Activated CD8-positive, alpha-beta memory T cell treated with anti-CD3 and anti-CD28 coated beads, Interleukin-2, amount 10 ng/mL, durations not matched to agents 7 days and 5 days (primary cell): ENCODE results near the gene SLC22A5. TPM values are rescaled to one million over a fixed set of nuclear protein-coding genes. Genes with fewer than 3 reads are reported as not detected.

Source experiments
- ATAC-seq: fragments of 150-1000 bp; cut with Tn5 transposase; one replicate; pipeline ENCODE4 v1.10.0; 2021; ENCODE audit warnings: moderate library complexity
- CTCF ChIA-PET: fragments of 350-600 bp; sonication (Branson Sonifier 250); formaldehyde crosslinking; loops from one replicate; lab custom pipeline; 2021; ENCODE audit warnings: antibody characterized with exemption; lab: Charles Lee
- DNase-seq: peaks from one replicate; pipeline ENCODE4 v3.0.0-alpha.2; 2020
- H3K27ac Mint-ChIP-seq: one replicate; pipeline ENCODE4 v1.8.0; 2021; ENCODE audit warnings: mild to moderate bottlenecking, mixed read lengths
- H3K27me3 Mint-ChIP-seq: one replicate; pipeline ENCODE4 v1.8.0; 2021; ENCODE audit warnings: mixed read lengths
- H3K36me3 Mint-ChIP-seq: one replicate; pipeline ENCODE4 v1.8.0; 2021; ENCODE audit warnings: mild to moderate bottlenecking, mixed read lengths
- H3K4me1 Mint-ChIP-seq: one replicate; pipeline ENCODE4 v1.8.0; 2021; ENCODE audit warnings: mixed read lengths
- H3K4me3 Mint-ChIP-seq: one replicate; pipeline ENCODE4 v1.8.0; 2021; ENCODE audit warnings: mild to moderate bottlenecking, moderate library complexity, mixed read lengths
- H3K9me3 Mint-ChIP-seq: one replicate; pipeline ENCODE4 v1.8.0; 2022; ENCODE audit warnings: low read depth, mixed read lengths
- total RNA-seq, 2 experiments: library from RNA; stranded (reverse); gene quantifications; one replicate each; pipeline ENCODE4 v1.2.3, GENCODE V29; 2021

SLC22A5 gene
- total RNA-seq, 2 experiments from 2014 or later = 3.9 to 4.5 TPM

DNA sequence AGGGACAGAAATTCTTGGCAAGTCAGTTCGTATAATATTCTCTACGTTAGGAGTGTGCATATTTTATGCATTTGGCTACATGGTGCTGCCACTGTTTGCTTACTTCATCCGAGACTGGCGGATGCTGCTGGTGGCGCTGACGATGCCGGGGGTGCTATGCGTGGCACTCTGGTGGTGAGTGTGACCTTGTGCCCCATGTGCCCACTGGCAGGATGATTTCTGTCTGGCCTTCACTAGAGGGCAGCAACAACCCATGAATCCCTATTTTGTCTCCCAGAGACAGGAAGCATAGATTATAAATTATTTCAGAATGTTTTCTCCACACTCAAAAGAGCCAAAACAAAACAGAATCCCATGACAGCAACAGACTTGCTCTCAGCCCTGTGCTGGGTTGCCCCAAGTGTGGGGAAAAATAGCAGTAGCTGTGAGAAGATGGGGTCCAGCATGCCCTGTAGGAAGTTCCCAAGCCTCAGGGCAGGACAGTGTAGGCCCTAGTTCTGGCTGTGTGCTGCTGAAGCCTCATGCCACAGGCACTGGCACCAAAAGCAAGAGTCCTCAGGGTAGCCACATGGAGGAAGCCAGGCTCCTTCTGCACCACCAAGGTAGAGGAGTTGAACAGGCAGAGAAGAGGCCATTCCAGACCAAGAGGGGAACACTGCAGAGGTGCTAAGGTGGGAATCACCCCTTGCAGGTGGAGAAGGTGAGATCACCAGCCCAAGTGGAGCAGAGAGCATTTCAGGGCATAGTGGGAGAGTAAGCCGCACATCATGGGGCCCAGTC, 16.0 kb downstream of the SLC22A5 start:
- Mint-ChIP-seq H3K27me3 (no peaks in the 10 kb centered on the region), H3K36me3 (no peaks in the 10 kb centered on the region), H3K27ac (peak overlapping the region; percentile 82), H3K4me3 (no peak overlapping the region), H3K9me3 (no peaks in the 10 kb centered on the region), H3K4me1 (peaks cover 47% of the 10 kb centered on the region)
- peak; percentile 76 for DNase-seq
- CTCF ChIA-PET = interaction anchor here (1.0 to 10.7 kb wide), 28 partner anchors 10 to 478 kb away, joined by 3 to 328 read pairs (median 6); partner anchors contain the start of genes IRF1 and SLC22A4
- ATAC-seq = peak; percentile 60

- H3K4me3 Mint-ChIP-seq = no peak overlapping the region
- no peaks in the 10 kb centered on the region for H3K9me3 Mint-ChIP-seq
- H3K36me3 Mint-ChIP-seq = no peaks in the 10 kb centered on the region
- ATAC-seq = peak; percentile 96
- peak overlapping the region; percentile 69 for H3K27ac Mint-ChIP-seq
- H3K27me3 Mint-ChIP-seq = no peaks in the 10 kb centered on the region
- DNase-seq = peak; percentile 88
- peaks cover 50% of the 10 kb centered on the region for H3K4me1 Mint-ChIP-seq
- CTCF ChIA-PET = interaction anchor here (0.6 to 10.7 kb wide), 45 partner anchors 9 to 477 kb away, joined by 3 to 328 read pairs (median 5); partner anchors contain the start of genes IRF1, SLC22A4 and SLC22A5
Observed at GRCh38 chr5:132386644-132387286, 17.3 kb downstream of the SLC22A5 start.

GRCh38 chr5:132387640-132388117, 18.2 kb downstream of the SLC22A5 start:
- Mint-ChIP-seq H3K36me3 (no peaks in the 10 kb centered on the region), H3K4me3 (no peak overlapping the region), H3K27ac (no peak overlapping the region), H3K4me1 (peaks cover 50% of the 10 kb centered on the region), H3K27me3 (no peaks in the 10 kb centered on the region), H3K9me3 (no peaks in the 10 kb centered on the region)
- no peak for ATAC-seq
- CTCF ChIA-PET = interaction anchor here (1.1 to 10.7 kb wide), 17 partner anchors 10 to 439 kb away, joined by 3 to 328 read pairs (median 7); partner anchors contain the start of gene IRF1
- no peak for DNase-seq

- CTCF ChIA-PET = interaction anchor here (1.1 to 10.7 kb wide), 9 partner anchors 38 to 434 kb away, joined by 3 to 328 read pairs (median 5); partner anchors contain the start of gene IRF1
- no peak overlapping the region for H3K27ac Mint-ChIP-seq
- peaks cover 56% of the 10 kb centered on the region for H3K4me1 Mint-ChIP-seq
- H3K9me3 Mint-ChIP-seq = no peaks in the 10 kb centered on the region
- no peaks in the 10 kb centered on the region for H3K27me3 Mint-ChIP-seq
- H3K4me3 Mint-ChIP-seq = no peak overlapping the region
- no peak for DNase-seq
- ATAC-seq = no peak
- no peaks in the 10 kb centered on the region for H3K36me3 Mint-ChIP-seq
Observed at GRCh38 chr5:132388244-132389050, 18.9 kb downstream of the SLC22A5 start.

DNA sequence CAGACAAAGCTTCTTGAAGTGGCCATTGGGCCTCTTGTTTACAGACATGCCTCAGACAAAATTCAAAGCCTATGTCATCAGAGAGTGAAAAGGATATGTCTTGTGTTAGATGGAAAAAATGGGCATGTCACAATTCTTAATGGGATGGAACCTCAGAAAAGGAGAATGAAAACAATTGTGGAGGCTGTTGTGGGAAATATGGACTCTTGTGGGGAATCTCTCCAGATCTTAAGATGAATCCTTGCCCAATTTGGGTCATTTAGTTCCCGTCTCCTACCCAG, 19.5 kb downstream of the SLC22A5 start:
- H3K27me3 Mint-ChIP-seq = no peaks in the 10 kb centered on the region
- CTCF ChIA-PET = interaction anchor here (1.3 to 10.7 kb wide), 3 partner anchors 38 to 112 kb away, joined by 3 to 328 read pairs (median 5); no protein-coding TSS in a partner anchor
- no peaks in the 10 kb centered on the region for H3K36me3 Mint-ChIP-seq
- ATAC-seq (no peak), DNase-seq (no peak)
- H3K4me3 Mint-ChIP-seq = no peak overlapping the region
- peaks cover 56% of the 10 kb centered on the region for H3K4me1 Mint-ChIP-seq
- H3K9me3 Mint-ChIP-seq = no peaks in the 10 kb centered on the region
- H3K27ac Mint-ChIP-seq = no peak overlapping the region

- Mint-ChIP-seq H3K4me1 (peaks cover 56% of the 10 kb centered on the region), H3K27me3 (no peaks in the 10 kb centered on the region), H3K9me3 (no peaks in the 10 kb centered on the region), H3K36me3 (no peaks in the 10 kb centered on the region), H3K27ac (peak overlapping the region; percentile 1), H3K4me3 (no peak overlapping the region)
- DNase-seq (peak; percentile 50), ATAC-seq (no peak)
- CTCF ChIA-PET = interaction anchor here (0.7 to 10.7 kb wide), 6 partner anchors 9 to 431 kb away, joined by 3 to 328 read pairs (median 4); no protein-coding TSS in a partner anchor
Observed at GRCh38 chr5:132389585-132390286, 20.2 kb downstream of the SLC22A5 start.

GRCh38 chr5:132391247-132391646, 21.7 kb downstream of the SLC22A5 start:
- Mint-ChIP-seq H3K9me3 (no peaks in the 10 kb centered on the region), H3K4me3 (no peak overlapping the region), H3K27me3 (no peaks in the 10 kb centered on the region), H3K4me1 (peaks cover 52% of the 10 kb centered on the region), H3K36me3 (peaks cover 11% of the 10 kb centered on the region), H3K27ac (no peak overlapping the region)
- CTCF ChIA-PET = interaction anchor here (0.5 to 10.7 kb wide), 6 partner anchors 10 to 429 kb away, joined by 3 to 328 read pairs (median 4); no protein-coding TSS in a partner anchor
- DNase-seq = no peak
- no peak for ATAC-seq

DNA sequence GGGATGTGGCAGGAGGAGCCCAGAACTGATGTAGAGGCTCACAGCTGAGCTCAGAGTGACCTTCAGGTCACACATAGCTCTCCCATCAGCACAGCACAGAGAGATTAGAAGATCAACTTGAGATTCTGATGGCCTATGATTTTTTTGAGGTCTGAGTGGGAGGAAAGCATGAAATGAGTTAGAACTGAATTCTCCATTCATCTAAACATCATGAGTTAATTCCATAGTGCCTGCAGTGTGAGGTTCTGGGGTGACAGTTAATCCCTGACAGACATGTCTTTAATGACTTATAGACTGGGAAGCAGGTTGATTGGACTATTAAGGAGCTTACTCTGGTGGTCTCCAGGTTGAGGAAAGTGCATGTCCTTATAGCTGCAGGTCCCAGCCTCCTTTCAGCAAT, 22.4 kb downstream of the SLC22A5 start:
- DNase-seq = no peak
- H3K4me3 Mint-ChIP-seq = no peak overlapping the region
- peak overlapping the region; percentile 13 for H3K27ac Mint-ChIP-seq
- H3K9me3 Mint-ChIP-seq = no peaks in the 10 kb centered on the region
- H3K4me1 Mint-ChIP-seq = peaks cover 52% of the 10 kb centered on the region
- CTCF ChIA-PET = interaction anchor here (0.8 to 10.7 kb wide), 5 partner anchors 9 to 398 kb away, joined by 3 to 328 read pairs (median 4); no protein-coding TSS in a partner anchor
- H3K36me3 Mint-ChIP-seq = peaks cover 15% of the 10 kb centered on the region
- no peak for ATAC-seq
- no peaks in the 10 kb centered on the region for H3K27me3 Mint-ChIP-seq

- ATAC-seq (no peak), DNase-seq (no peak)
- Mint-ChIP-seq H3K4me1 (peaks cover 53% of the 10 kb centered on the region), H3K36me3 (peaks cover 15% of the 10 kb centered on the region), H3K4me3 (no peak overlapping the region), H3K27ac (no peak overlapping the region), H3K9me3 (no peaks in the 10 kb centered on the region), H3K27me3 (no peaks in the 10 kb centered on the region)
- CTCF ChIA-PET = interaction anchor here (0.8 to 10.7 kb wide), 4 partner anchors 74 to 397 kb away, joined by 3 to 328 read pairs (median 5); no protein-coding TSS in a partner anchor
Observed at GRCh38 chr5:132392411-132392810, 22.9 kb downstream of the SLC22A5 start.

DNA sequence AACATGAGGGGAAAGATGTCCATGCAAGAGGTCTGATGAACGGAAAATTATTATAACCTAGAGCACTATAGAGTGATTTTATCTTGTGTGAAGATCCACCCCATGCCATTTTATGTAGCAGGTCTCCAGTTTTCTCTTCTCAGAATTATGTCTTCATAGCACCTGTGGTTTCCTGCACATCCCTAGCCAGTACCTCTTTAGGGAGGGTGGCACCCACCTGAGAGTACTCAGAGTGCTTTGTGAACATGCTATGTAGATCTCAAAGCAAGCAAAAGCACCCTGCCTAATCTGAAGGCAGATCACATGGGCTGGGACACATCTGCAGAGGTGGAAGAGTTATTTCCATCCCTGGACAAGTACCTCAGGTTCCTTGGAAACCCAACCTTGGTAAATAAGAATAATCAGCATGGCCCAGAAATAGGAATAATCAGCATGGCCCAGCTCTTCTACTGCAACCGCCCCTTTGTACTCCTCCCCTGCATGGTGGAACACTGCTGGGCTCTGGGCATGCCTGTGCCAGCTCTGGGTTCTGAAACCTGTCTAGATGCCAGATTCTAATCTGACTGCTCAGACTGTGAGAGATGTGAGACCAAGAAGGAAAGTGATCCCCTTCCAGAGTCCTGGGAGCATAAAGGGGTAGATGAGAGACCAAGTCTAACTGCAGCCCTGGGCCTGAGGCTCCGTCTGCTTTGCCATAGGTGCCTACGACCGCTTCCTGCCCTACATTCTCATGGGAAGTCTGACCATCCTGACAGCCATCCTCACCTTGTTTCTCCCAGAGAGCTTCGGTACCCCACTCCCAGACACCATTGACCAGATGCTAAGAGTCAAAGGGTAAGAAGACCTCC, 23.7 kb downstream of the SLC22A5 start:
- H3K4me3 Mint-ChIP-seq = no peak overlapping the region
- no peak overlapping the region for H3K27ac Mint-ChIP-seq
- peaks cover 54% of the 10 kb centered on the region for H3K4me1 Mint-ChIP-seq
- CTCF ChIA-PET = interaction anchor here (1.8 to 10.7 kb wide), 2 partner anchors 73 to 108 kb away, joined by 7 to 328 read pairs; no protein-coding TSS in a partner anchor
- peaks cover 15% of the 10 kb centered on the region for H3K36me3 Mint-ChIP-seq
- no peak for DNase-seq
- no peaks in the 10 kb centered on the region for H3K27me3 Mint-ChIP-seq
- ATAC-seq = no peak
- no peaks in the 10 kb centered on the region for H3K9me3 Mint-ChIP-seq

DNA sequence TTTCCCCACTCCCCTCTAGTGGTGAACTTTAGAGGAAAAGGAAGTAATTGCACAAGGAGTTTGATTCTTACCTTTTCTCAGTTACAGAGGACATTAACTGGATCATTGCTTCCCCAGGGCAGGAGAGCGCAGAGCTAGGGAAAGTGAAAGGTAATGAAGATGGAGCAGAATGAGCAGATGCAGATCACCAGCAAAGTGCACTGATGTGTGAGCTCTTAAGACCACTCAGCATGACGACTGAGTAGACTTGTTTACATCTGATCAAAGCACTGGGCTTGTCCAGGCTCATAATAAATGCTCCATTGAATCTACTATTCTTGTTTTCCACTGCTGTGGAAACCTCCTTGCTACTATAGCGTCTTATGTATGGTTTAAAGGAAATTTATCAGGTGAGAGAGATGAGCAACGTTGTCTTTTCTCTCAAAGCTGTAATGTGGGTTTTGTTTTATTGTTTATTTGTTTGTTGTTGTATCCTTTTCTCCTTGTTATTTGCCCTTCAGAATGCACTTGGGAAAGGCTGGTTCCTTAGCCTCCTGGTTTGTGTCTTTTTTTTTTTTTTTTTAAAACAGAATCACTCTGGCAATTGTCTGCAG, 25.3 kb downstream of the SLC22A5 start:
- H3K9me3 Mint-ChIP-seq = no peaks in the 10 kb centered on the region
- ATAC-seq (no peak), DNase-seq (no peak)
- H3K4me1 Mint-ChIP-seq = peaks cover 41% of the 10 kb centered on the region
- no peak overlapping the region for H3K4me3 Mint-ChIP-seq
- no peaks in the 10 kb centered on the region for H3K27me3 Mint-ChIP-seq
- CTCF ChIA-PET = interaction anchor here (0.9 to 3.7 kb wide), 5 partner anchors 9 to 111 kb away, joined by 3 to 23 read pairs (median 6); no protein-coding TSS in a partner anchor
- peaks cover 16% of the 10 kb centered on the region for H3K36me3 Mint-ChIP-seq
- H3K27ac Mint-ChIP-seq = no peak overlapping the region
